HG03342 (cell line): Measurements from ENCODE around the gene RTN3.

Source experiments
- ATAC-seq: cut with Tn5 transposase; IDR thresholded peaks from one replicate; pipeline ENCODE4 v1.9.1; 2021; ENCODE audit warnings: mild to moderate bottlenecking, moderate library complexity; ENCODE audit not compliant: unreplicated experiment

The RTN3 gene

GRCh38 chr11:63737718-63738117 lies 56.4 kb downstream of the RTN3 start:
- no peak for ATAC-seq

GRCh38 chr11:63738720-63739360 lies 57.5 kb downstream of the RTN3 start:
- ATAC-seq, result no peak

- no peak for ATAC-seq
These were observed 64.2 kb downstream of the RTN3 start for GRCh38 chr11:63745304-63746170.

DNA sequence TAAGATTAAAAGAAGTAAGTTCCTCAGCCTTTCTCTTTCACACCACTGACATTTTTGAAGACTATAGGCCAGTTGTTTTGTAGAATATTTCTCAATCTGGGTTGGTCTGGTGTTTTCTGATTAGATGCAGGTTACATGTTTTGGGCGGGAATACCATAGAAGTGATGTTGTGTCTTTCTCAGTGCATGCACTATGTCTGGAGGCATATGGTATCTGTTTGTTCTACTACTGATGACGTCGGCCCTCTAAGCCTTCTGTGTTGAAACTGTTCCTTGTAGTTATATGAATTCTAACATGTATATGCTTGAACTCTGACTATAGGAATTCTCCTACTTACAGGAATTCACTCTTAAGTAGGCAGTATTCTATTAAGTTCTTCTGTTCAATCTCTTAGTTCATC lies 65.7 kb downstream of the RTN3 start:
- ATAC-seq, result no peak

DNA sequence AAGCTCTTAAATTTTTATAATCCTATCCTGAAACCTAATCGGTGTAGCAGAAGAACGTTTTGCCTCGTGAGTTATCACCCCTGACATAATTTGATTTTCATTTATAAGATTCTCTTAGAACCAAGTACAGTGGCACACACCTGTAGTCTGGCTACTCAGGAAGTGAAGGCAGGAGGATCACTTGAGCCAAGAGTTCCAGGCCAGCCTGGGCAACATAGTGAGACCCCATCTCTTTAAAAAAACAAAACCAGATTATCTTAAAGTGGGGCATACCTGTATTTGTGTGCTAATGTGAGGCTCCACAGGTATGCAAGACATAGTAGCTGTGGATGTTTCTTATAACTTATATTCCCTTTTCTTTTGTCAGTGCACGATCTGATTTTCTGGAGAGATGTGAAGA lies 68.3 kb downstream of the RTN3 start:
- no peak for ATAC-seq

DNA sequence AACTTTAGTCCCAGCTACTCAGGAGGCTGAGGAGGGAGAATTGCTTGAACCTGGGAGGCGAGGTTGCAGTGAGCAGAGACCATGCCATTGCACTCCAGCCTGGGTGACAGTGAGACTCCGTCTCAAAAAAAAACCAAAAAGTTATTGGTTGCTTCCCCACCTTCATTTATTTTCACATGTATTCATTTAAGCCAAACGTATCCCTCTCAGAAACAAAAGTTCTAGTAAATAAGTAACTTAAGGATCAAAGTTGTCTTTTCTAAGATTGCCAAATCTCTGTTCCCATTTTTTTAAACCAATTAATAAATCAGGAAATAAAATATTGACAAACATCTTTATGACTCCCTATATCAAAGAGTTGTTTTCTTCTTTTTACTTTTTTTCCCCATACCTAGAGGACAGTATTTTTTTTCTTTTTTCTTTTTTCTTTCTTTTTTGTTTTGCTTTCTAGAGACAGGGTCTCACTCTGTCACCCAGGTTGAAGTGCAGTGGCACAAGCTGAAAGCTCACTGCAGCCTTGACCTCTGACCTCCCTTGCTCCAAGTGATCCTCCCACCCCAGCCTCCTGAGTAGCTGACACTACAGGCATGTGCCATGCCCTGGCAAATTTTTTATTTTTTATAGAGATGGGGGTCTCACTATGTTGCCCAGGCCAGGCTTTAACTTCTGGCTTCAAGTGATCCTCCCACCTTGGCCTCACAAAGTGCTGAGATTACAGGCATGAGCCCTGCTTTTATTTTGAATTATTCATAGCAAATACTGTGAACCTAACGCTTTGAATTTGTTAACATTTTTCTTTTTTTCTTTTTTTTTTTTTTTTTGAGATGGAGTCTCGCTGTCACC lies 75.8 kb downstream of the RTN3 start:
- no peak for ATAC-seq

- no peak for ATAC-seq
These were observed 79.3 kb downstream of the RTN3 start for GRCh38 chr11:63760487-63761079.

DNA sequence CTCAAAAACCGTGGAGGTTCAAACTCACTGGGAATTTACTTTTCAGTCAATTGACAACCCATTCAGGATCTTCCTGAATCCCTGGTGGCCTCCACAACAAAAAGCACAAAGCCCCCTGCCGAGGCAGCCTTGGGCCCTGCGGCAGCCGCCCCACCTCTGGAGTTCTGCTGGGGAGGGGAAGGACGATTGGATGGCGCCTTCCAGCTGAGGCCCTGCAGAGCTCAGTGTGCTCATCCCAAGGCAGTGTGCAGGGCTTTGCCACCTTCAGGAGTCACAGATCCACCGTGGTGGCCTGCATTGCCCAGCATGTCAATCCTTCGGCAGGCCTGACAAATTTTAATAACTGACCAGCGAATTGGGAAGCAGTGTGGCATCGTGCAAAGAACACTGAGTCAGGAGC lies 79.9 kb downstream of the RTN3 start:
- no peak for ATAC-seq

GRCh38 chr11:63761931-63762653 lies 80.8 kb downstream of the RTN3 start:
- ATAC-seq, result no peak

DNA sequence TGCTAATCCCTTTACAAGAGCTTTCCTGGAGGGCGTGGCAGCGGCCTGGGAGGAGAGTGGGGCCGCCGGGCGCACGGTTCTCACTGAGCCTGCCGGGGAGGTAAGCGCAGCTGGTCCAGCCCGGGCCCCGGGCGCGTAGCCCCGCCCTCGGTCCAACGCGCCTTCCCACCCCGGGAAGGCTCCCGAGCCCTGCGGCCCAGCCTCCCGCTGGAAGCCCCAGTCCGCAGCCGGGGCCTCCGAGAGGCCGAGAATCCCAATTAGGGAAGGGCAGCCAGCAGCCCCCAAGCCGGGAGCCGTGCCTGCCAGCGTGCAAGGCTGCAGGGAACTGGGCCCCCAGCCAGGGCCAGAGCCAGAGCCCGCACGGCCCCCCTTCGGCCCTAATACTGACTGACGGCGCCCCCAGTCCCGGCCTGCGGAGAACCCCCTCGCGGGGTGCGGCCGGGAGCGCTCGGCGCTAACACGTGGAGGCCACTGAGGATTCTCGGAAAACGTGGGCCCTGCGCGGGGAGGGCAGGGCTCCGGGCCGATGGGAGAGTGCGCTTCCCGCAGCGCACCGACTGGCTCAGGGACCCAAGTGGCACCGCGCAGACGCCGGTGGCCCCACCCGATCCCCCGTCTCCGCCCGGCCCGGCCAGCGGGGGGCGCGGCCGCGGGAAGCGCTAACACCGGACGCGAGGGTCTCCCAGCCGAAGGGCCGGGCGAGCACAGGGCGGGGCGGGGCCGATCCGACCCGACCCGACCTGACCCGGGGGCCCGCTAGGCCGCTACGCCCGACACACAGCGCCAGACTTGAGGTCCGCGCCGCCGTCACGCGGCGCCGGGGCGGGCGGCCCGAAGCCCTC lies 81.6 kb downstream of the RTN3 start:
- no peak for ATAC-seq

- no peak for ATAC-seq
These were observed 82.4 kb downstream of the RTN3 start for GRCh38 chr11:63763496-63764339.

- no peak for ATAC-seq
These were observed 83.0 kb downstream of the RTN3 start for GRCh38 chr11:63764340-63764678.

DNA sequence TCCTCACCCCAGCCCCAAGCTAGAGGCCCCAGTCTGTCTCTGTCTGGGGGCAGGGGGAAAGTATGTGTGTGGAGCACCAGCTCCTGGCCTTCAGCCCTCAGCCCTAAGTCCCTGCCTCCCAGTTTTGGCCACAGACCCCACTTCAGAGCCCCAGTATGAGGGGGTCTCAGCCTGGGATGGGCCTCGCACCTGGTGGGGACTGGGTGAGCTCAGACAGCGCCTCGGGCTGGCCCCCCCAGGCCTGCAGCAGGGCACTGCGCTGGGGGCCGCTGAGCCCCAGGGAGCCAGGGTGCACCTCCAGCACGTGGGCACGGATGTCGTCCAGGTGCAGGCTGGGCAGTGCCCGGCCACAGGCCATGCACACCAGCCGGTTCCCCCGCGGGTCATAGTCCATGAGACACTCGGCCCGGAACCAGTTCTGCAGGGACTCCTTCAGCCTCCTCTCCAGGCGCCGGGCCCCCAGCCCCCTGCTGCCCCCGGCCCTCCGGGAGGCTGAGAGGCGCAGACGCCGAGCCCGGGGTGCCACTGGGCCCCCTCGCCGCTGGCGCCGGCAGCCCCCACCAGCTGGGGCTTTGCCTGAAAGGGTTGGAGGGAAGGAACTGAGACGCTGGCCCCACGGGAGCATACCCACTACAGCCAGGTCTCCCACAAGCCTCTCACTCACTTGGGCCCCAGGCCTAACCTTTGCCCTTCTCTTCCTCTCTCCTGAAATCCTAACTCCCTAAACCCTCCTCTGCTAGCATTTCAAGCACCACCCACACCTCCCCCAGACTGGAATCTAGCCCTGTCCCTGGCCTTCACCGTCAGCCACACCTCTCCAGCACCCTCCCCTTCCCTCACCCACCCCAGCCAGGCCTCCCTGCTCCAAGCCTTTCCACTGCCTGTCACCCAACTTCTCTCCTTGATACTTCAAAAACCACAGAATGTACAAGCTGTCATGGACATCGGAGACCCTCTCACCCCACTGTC lies 83.7 kb downstream of the RTN3 start:
- no peak for ATAC-seq

DNA sequence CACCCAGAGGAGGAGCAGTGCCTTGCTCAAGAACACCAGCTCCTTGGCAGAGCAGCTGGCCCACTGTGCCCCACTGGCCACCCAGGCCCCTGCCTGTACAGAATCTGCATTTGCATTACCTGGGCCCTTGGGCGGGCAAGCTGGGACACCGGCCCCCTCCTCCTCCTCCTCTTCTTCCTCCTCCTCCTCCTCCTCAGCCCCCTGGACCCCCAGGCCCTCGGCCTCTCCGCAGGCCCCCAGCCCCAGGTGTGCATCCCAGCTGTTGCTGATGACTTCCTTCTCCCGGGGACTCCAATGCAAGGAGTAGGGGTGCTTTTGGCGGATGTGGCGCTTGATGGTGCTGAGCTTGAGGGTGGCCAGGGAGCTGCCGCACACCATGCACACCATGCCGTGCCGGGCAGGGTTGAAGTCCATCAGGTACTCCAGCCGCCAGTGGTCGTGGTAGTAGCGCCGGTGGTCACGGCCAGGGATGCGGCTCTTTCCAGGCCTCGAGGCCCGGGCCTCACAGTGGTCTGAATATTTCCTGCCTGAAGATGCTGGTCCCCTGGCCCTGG lies 84.5 kb downstream of the RTN3 start:
- ATAC-seq, result no peak

GRCh38 chr11:63766531-63767235 lies 85.4 kb downstream of the RTN3 start:
- no peak for ATAC-seq

DNA sequence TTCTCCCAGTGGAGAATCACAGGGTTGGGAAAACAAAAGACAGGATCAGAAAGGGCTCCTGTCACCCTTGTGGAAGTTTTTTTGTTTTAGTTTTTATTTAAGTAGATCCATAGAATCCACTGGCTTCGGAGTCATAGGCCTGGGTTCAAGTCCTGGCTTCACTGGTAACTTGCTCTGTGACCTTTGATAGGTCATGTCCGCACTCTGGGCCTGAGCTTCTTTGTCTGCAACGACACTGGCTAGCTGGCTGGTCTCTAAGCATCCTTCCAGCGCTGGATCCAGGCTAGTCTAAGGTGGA lies 85.9 kb downstream of the RTN3 start:
- no peak for ATAC-seq
